ENCODE results near the gene VSIR. TPM values are rescaled to one million over a fixed set of nuclear protein-coding genes. Genes with fewer than 3 reads are reported as not detected.

The VSIR gene
- total RNA-seq, 1 donor from 2014 or later = not detected

DNA sequence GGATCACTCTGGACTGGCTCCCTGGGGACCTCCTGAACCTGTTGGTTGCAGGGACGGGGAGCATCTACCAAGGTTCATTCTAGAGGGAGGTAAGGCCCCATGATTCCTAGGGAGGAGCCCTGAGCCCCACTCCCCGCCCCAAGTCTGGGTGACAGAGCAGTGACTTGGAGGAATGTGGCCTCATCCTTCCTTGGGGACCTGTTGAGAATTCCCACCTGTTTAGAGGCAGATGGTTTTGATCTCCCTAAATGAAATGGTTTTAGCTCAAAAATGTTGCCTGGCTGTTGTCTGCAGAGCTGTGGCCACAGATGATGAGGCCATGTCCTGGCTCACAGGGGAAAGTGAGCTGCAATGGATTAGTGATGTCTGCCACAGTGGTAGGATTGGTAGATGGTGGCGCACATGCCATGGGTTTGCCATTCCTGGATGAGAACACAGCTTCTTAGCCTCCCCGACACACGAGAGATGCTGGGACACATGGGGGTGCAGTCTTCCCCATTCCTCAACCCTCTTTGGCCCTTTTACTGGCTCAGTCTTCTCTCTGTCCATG lies 66.0 kb downstream of the VSIR start:
- Histone ChIP-seq H2AFZ (replicated peaks) (no peak overlapping the region), H3K36me3 (no peaks in the 10 kb centered on the region), H3K4me2 (no peak overlapping the region), H3K4me3 (no peak overlapping the region), H3K4me1 (no peaks in the 10 kb centered on the region), H3K9me3 (ENCODE audit: low read depth) (no peaks in the 10 kb centered on the region), H3K9ac (no peak overlapping the region), H3K27me3 (no peaks in the 10 kb centered on the region), H3K79me2 (ENCODE audit: low read depth) (no peaks in the 10 kb centered on the region), H3F3A (ENCODE audit: low read depth) (no peaks in the 10 kb centered on the region), H3K27ac (no peak overlapping the region), H4K20me1 (ENCODE audit: low read depth) (no peaks in the 10 kb centered on the region)
- Mint-ChIP-seq H3K27ac (peak overlapping the region; percentile 82), H3K27me3 (ENCODE audit: insufficient read depth, low read depth) (peaks cover 4% of the 10 kb centered on the region), H3K4me3 (no peak overlapping the region), H3K9me3 (no peaks in the 10 kb centered on the region), H3K4me1 (no peaks in the 10 kb centered on the region), H3K36me3 (no peaks in the 10 kb centered on the region)
- TF ChIP-seq EZH2phosphoT487 (IDR thresholded peaks at IDR 0.05) = no peak
- TF ChIP-seq EZH2 (IDR thresholded peaks at IDR 0.05) = no peak
- TF ChIP-seq CTCF (IDR thresholded peaks at IDR 0.05) = no peak
- no peak for DNase-seq (ENCODE audit: low spot score)

DNA sequence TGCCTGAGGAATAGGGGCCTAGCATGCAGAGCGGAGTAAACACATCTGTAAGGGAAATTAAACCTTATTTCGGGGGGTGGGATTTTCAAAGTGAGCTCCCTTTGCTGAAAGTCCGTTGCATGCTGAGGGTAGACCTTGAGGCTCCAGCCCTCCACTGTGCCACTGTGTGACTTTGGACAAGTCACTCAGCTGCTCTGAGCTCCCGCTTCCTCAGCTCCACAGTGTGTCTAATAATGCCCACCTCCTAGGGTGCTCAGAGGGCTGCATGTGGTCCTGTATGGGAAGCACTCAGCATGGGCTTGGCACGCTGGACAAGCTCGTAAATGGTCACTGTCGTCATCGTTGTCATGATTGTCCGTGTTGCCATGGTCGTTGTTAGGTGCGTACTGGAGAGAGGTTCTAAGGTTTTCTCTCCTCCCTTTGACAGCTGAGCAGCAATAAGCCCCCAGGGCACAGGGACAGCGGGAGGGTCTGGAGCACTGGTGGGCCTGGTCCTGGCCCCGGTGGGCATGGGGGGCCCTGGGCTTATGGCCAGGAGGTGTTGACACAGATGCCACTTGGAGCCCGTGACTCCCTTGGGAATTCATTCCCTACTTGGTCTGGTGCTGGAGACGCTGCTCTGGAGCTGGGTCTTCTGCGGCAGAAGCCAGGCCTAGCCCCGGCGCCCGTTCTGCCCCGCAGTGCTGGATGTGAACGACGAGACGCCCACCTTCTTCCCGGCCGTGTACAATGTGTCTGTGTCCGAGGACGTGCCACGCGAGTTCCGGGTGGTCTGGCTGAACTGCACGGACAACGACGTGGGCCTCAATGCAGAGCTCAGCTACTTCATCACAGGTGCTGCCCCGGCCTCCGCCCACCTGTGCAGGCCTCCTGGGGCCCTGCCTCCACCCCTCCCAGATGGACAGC lies 66.9 kb downstream of the VSIR start:
- H3K27me3 Mint-ChIP-seq (ENCODE audit: insufficient read depth, low read depth) = peaks cover 4% of the 10 kb centered on the region
- no peak for DNase-seq (ENCODE audit: low spot score)

DNA sequence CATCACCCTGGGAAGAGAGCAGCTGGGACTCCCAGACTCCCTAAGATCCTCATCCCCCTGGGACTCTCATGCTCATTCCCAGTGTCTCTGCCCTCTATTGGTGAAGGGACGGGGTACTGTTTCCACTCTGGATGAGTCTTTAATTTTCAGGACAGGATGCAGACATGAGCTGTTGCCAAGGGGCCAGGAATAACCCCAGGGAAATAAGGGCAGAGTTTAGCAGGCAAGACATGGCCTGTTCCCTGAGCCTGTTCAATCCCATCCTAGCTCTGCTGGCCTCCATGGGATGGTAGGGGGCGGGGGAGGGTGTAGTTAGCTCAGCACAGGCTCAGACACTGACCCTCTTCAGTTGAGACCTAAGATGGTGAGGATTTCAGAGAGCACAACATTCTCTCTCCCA lies 67.7 kb downstream of the VSIR start:
- Mint-ChIP-seq H3K4me3 (no peak overlapping the region), H3K27me3 (ENCODE audit: insufficient read depth, low read depth) (peaks cover 4% of the 10 kb centered on the region), H3K27ac (no peak overlapping the region), H3K36me3 (no peaks in the 10 kb centered on the region), H3K9me3 (no peaks in the 10 kb centered on the region), H3K4me1 (peaks cover 5% of the 10 kb centered on the region)
- no peak overlapping the region for H2AFZ ChIP-seq (replicated peaks)
- no peak overlapping the region for H3K4me2 ChIP-seq
- DNase-seq (ENCODE audit: low spot score) = no peak
- no peaks in the 10 kb centered on the region for H3K79me2 ChIP-seq (ENCODE audit: low read depth)
- H4K20me1 ChIP-seq (ENCODE audit: low read depth) = no peaks in the 10 kb centered on the region
- no peak for TF ChIP-seq EZH2 (IDR thresholded peaks at IDR 0.05)
- no peak for TF ChIP-seq CTCF (IDR thresholded peaks at IDR 0.05)
- TF ChIP-seq EZH2phosphoT487 (IDR thresholded peaks at IDR 0.05) = no peak
- H3K9me3 ChIP-seq (ENCODE audit: low read depth) = no peaks in the 10 kb centered on the region
- H3K4me3 ChIP-seq = no peak overlapping the region
- H3K4me1 ChIP-seq = peaks cover 7% of the 10 kb centered on the region
- no peak overlapping the region for H3K27ac ChIP-seq
- no peaks in the 10 kb centered on the region for H3K36me3 ChIP-seq
- no peak overlapping the region for H3K9ac ChIP-seq
- no peaks in the 10 kb centered on the region for H3K27me3 ChIP-seq
- H3F3A ChIP-seq (ENCODE audit: low read depth) = no peaks in the 10 kb centered on the region

More for the DNA sequence above, 66.9 kb downstream of the VSIR start:
- H3K4me2 ChIP-seq = no peak overlapping the region
- H3K9me3 Mint-ChIP-seq = no peaks in the 10 kb centered on the region
- H3K4me3 ChIP-seq = no peak overlapping the region
- no peak overlapping the region for H3K4me3 Mint-ChIP-seq
- H3F3A ChIP-seq (ENCODE audit: low read depth) = no peaks in the 10 kb centered on the region
- no peak overlapping the region for H2AFZ ChIP-seq (replicated peaks)
- H3K79me2 ChIP-seq (ENCODE audit: low read depth) = no peaks in the 10 kb centered on the region
- H3K9ac ChIP-seq = no peak overlapping the region
- H3K27me3 ChIP-seq = no peaks in the 10 kb centered on the region
- no peaks in the 10 kb centered on the region for H3K4me1 ChIP-seq
- no peak for TF ChIP-seq EZH2phosphoT487 (IDR thresholded peaks at IDR 0.05)
- H3K4me1 Mint-ChIP-seq = peaks cover 1% of the 10 kb centered on the region
- no peak overlapping the region for H3K27ac Mint-ChIP-seq
- H3K27ac ChIP-seq = no peak overlapping the region
- no peaks in the 10 kb centered on the region for H3K36me3 Mint-ChIP-seq
- H3K9me3 ChIP-seq (ENCODE audit: low read depth) = no peaks in the 10 kb centered on the region
- H4K20me1 ChIP-seq (ENCODE audit: low read depth) = no peaks in the 10 kb centered on the region
- no peaks in the 10 kb centered on the region for H3K36me3 ChIP-seq

DNA sequence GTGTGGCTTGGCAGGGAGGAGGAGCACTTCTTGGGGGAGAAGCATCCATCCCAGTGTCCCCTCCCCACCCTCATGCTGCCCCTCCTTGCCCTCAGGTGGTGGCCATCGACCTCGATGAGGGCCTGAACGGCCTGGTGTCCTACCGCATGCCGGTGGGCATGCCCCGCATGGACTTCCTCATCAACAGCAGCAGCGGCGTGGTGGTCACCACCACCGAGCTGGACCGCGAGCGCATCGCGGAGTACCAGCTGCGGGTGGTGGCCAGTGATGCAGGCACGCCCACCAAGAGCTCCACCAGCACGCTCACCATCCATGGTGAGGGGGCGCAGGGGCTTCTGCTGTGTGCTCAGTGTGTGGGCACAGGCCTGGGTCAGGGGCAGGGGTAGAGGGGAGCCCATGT lies 68.5 kb downstream of the VSIR start:
- Histone ChIP-seq H3K79me2 (ENCODE audit: low read depth) (no peaks in the 10 kb centered on the region), H3F3A (ENCODE audit: low read depth) (no peaks in the 10 kb centered on the region), H3K36me3 (no peaks in the 10 kb centered on the region), H2AFZ (replicated peaks) (no peak overlapping the region), H4K20me1 (ENCODE audit: low read depth) (no peaks in the 10 kb centered on the region), H3K27me3 (no peaks in the 10 kb centered on the region), H3K9ac (no peak overlapping the region), H3K4me3 (no peak overlapping the region), H3K4me2 (no peak overlapping the region), H3K9me3 (ENCODE audit: low read depth) (no peaks in the 10 kb centered on the region), H3K27ac (no peak overlapping the region), H3K4me1 (peaks cover 10% of the 10 kb centered on the region)
- TF ChIP-seq EZH2phosphoT487 (IDR thresholded peaks at IDR 0.05) (no peak), CTCF (IDR thresholded peaks at IDR 0.05) (no peak), EZH2 (IDR thresholded peaks at IDR 0.05) (no peak)
- Mint-ChIP-seq H3K27me3 (ENCODE audit: insufficient read depth, low read depth) (peaks cover 4% of the 10 kb centered on the region), H3K36me3 (no peaks in the 10 kb centered on the region), H3K9me3 (no peaks in the 10 kb centered on the region), H3K4me3 (no peak overlapping the region), H3K27ac (no peak overlapping the region), H3K4me1 (peaks cover 7% of the 10 kb centered on the region)
- DNase-seq (ENCODE audit: low spot score) = no peak

Data from neural progenitor cell (in vitro differentiated cells).